AG04450 (cell line): ENCODE measurements around the gene NLGN1. TPM values are rescaled to one million over a fixed set of nuclear protein-coding genes. Genes with fewer than 3 reads are reported as not detected.

Experiments
- CTCF ChIA-PET: fragments of 300-600, 350-600 bp; formaldehyde crosslinking; extraction: SDS; loops from one replicate; lab custom pipeline; 2022; ENCODE audit warnings: antibody characterized with exemption, inconsistent platforms; lab: Charles Lee
- POLR2A ChIA-PET: fragments of 350-600 bp; formaldehyde crosslinking; extraction: SDS; loops from one replicate; lab custom pipeline; 2021; ENCODE audit warnings: antibody characterized with exemption, inconsistent platforms; lab: Yijun Ruan, JAX
- DNase-seq: peaks from one replicate; pipeline ENCODE4 v3.0.0-alpha.2; 2011; ENCODE audit warnings: low read depth, low spot score
- H3K27ac ChIP-seq: one replicate; pipeline ENCODE4 v1.5.1; 2012; ENCODE audit warnings: low read depth, low read length, control low read depth
- H3K27me3 ChIP-seq: one replicate; pipeline ENCODE4 v1.6.0; 2012; ENCODE audit warnings: low read length; ENCODE audit not compliant: control insufficient read depth, insufficient read depth
- H3K4me3 ChIP-seq: 2 replicates; pipeline ENCODE4 v1.5.1; 2011; ENCODE audit warnings: mild to moderate bottlenecking, low read depth, low read length, control low read depth
- H3K9me3 ChIP-seq: 2 replicates; pipeline ENCODE4 v1.5.1; 2012; ENCODE audit warnings: low read length; ENCODE audit not compliant: control insufficient read depth, insufficient read depth
- CTCF ChIP-seq: IDR thresholded peaks from 2 replicates; pipeline ENCODE4 v1.5.1; 2011; ENCODE audit warnings: low read depth, low read length, control low read depth, inconsistent platforms
- polyA plus RNA-seq: library from polyadenylated mRNA; depleted of rRNA; stranded (reverse); fragments of >200 nt; gene quantifications from 2 replicates; pipeline ENCODE4 v1.2.3, GENCODE V29; 2011

NLGN1 gene
- polyA plus RNA-seq, 1 experiment, result 1.7 TPM

- ChIA-PET CTCF (no interaction called here), POLR2A (no interaction called here)
- Histone ChIP-seq H3K9me3 (no peaks in the 10 kb centered on the region), H3K27me3 (no peaks in the 10 kb centered on the region), H3K4me3 (no peak overlapping the region), H3K27ac (no peak overlapping the region)
- no peak for DNase-seq
- no peak for TF ChIP-seq CTCF
These were observed 664.2 kb downstream of the NLGN1 start for GRCh38 chr3:174061731-174062130.

GRCh38 chr3:174062923-174063322, 665.4 kb downstream of the NLGN1 start:
- H3K27ac ChIP-seq, result no peak overlapping the region
- no peak overlapping the region for H3K4me3 ChIP-seq
- TF ChIP-seq CTCF, result no peak
- H3K9me3 ChIP-seq, result no peaks in the 10 kb centered on the region
- no peaks in the 10 kb centered on the region for H3K27me3 ChIP-seq
- ChIA-PET POLR2A (no interaction called here), CTCF (no interaction called here)
- DNase-seq, result no peak

GRCh38 chr3:174068035-174068434, 670.5 kb downstream of the NLGN1 start:
- DNase-seq, result no peak
- Histone ChIP-seq H3K27ac (no peak overlapping the region), H3K9me3 (no peaks in the 10 kb centered on the region), H3K27me3 (no peaks in the 10 kb centered on the region), H3K4me3 (no peak overlapping the region)
- no peak for TF ChIP-seq CTCF
- ChIA-PET CTCF (no interaction called here), POLR2A (no interaction called here)

- Histone ChIP-seq H3K27ac (no peak overlapping the region), H3K4me3 (no peak overlapping the region), H3K9me3 (no peaks in the 10 kb centered on the region), H3K27me3 (no peaks in the 10 kb centered on the region)
- TF ChIP-seq CTCF, result no peak
- ChIA-PET POLR2A (no interaction called here), CTCF (no interaction called here)
- DNase-seq, result no peak
These were observed 675.1 kb downstream of the NLGN1 start for GRCh38 chr3:174072675-174073074.

GRCh38 chr3:174083706-174084105, 686.2 kb downstream of the NLGN1 start:
- no peak for DNase-seq
- no peaks in the 10 kb centered on the region for H3K27me3 ChIP-seq
- ChIA-PET CTCF (interaction anchor here (0.7 to 0.8 kb wide), 2 partner anchors 1073 to 1134 kb away, joined by 3 to 4 read pairs; no protein-coding TSS in a partner anchor), POLR2A (no interaction called here)
- H3K9me3 ChIP-seq, result no peaks in the 10 kb centered on the region
- no peak overlapping the region for H3K4me3 ChIP-seq
- TF ChIP-seq CTCF, result no peak
- no peak overlapping the region for H3K27ac ChIP-seq
